Activated CD4-positive, alpha-beta T cell treated with anti-CD3 and anti-CD28 coated beads, Interleukin-2, amount 50 U/mL, for 48 hours (primary cell): ENCODE data around the gene MEIOB.

Experiments used
- DNase-seq, 2 experiments: peaks; one replicate each; pipeline ENCODE4 v3.0.0-alpha.2; 2020

Gene MEIOB

GRCh38 chr16:1784977-1785845 lies 86.8 kb downstream of the MEIOB start:
- no peak for DNase-seq
